ENCODE measurements around the gene C1S.
"Not testable (repeated sequence)": the region's sequence is repeated elsewhere in the genome, so short reads cannot be mapped to it uniquely, and the experiment has no call there.

The C1S gene

GRCh38 chr12:7046383-7047105 lies 14.0 kb upstream of the C1S start:
- Histone ChIP-seq H3K27ac (ENCODE audit: low read length) (no peak overlapping the region), H3K36me3 (ENCODE audit: control insufficient read depth in 2 of 2, insufficient read depth in 2 of 2, low read length in 2 of 2) (no peaks in the 10 kb centered on the region), H3K27me3 (ENCODE audit: control insufficient read depth in 1 of 2, insufficient read depth in 2 of 2, low read length in 2 of 2) (no peaks in the 10 kb centered on the region), H3K4me1 (ENCODE audit: control insufficient read depth, insufficient read depth, low read length) (no peaks in the 10 kb centered on the region), H3K4me3 (ENCODE audit: low read length in 2 of 2) (no peak overlapping the region), H3K9me3 (ENCODE audit: control insufficient read depth in 2 of 2, low read length in 2 of 2) (no peaks in the 10 kb centered on the region), H3K9ac (ENCODE audit: low read length in 2 of 2) (no peak overlapping the region)

- H3K36me3 ChIP-seq (ENCODE audit: control insufficient read depth in 2 of 2, insufficient read depth in 2 of 2, low read length in 2 of 2): no peaks in the 10 kb centered on the region
- no peak overlapping the region for H3K4me3 ChIP-seq (ENCODE audit: low read length in 2 of 2)
Observed at GRCh38 chr12:7047306-7047705, 13.2 kb upstream of the C1S start.

GRCh38 chr12:7049445-7049951 lies 11.0 kb upstream of the C1S start:
- H3K4me3 ChIP-seq (ENCODE audit: low read length in 2 of 2); H3K27ac ChIP-seq (ENCODE audit: low read length); H3K9me3 ChIP-seq (ENCODE audit: control insufficient read depth in 2 of 2, low read length in 2 of 2); H3K4me1 ChIP-seq (ENCODE audit: control insufficient read depth, insufficient read depth, low read length); H3K27me3 ChIP-seq (ENCODE audit: control insufficient read depth in 1 of 2, insufficient read depth in 2 of 2, low read length in 2 of 2); H3K36me3 ChIP-seq (ENCODE audit: control insufficient read depth in 2 of 2, insufficient read depth in 2 of 2, low read length in 2 of 2); H3K9ac ChIP-seq (ENCODE audit: low read length in 2 of 2): not testable (repeated sequence)

More at GRCh38 chr12:7047306-7047705, 13.2 kb upstream of the C1S start:
- Histone ChIP-seq H3K9me3 (ENCODE audit: control insufficient read depth in 2 of 2, low read length in 2 of 2) (no peaks in the 10 kb centered on the region), H3K27me3 (ENCODE audit: control insufficient read depth in 1 of 2, insufficient read depth in 2 of 2, low read length in 2 of 2) (no peaks in the 10 kb centered on the region), H3K9ac (ENCODE audit: low read length in 2 of 2) (no peak overlapping the region), H3K4me1 (ENCODE audit: control insufficient read depth, insufficient read depth, low read length) (no peaks in the 10 kb centered on the region), H3K27ac (ENCODE audit: low read length) (no peak overlapping the region)

GRCh38 chr12:7049973-7050372 lies 10.5 kb upstream of the C1S start:
- not testable (repeated sequence) for H3K27me3 ChIP-seq (ENCODE audit: control insufficient read depth in 1 of 2, insufficient read depth in 2 of 2, low read length in 2 of 2); H3K9ac ChIP-seq (ENCODE audit: low read length in 2 of 2); H3K27ac ChIP-seq (ENCODE audit: low read length); H3K36me3 ChIP-seq (ENCODE audit: control insufficient read depth in 2 of 2, insufficient read depth in 2 of 2, low read length in 2 of 2); H3K4me1 ChIP-seq (ENCODE audit: control insufficient read depth, insufficient read depth, low read length); H3K4me3 ChIP-seq (ENCODE audit: low read length in 2 of 2); H3K9me3 ChIP-seq (ENCODE audit: control insufficient read depth in 2 of 2, low read length in 2 of 2)

- no peak overlapping the region for H3K27ac ChIP-seq (ENCODE audit: low read length)
- H3K27me3 ChIP-seq (ENCODE audit: control insufficient read depth in 1 of 2, insufficient read depth in 2 of 2, low read length in 2 of 2): no peaks in the 10 kb centered on the region
- H3K4me1 ChIP-seq (ENCODE audit: control insufficient read depth, insufficient read depth, low read length): peaks cover under 1% of the 10 kb centered on the region
- no peak overlapping the region for H3K4me3 ChIP-seq (ENCODE audit: low read length in 2 of 2)
- no peaks in the 10 kb centered on the region for H3K9me3 ChIP-seq (ENCODE audit: control insufficient read depth in 2 of 2, low read length in 2 of 2)
- H3K36me3 ChIP-seq (ENCODE audit: control insufficient read depth in 2 of 2, insufficient read depth in 2 of 2, low read length in 2 of 2): no peaks in the 10 kb centered on the region
- H3K9ac ChIP-seq (ENCODE audit: low read length in 2 of 2): no peak overlapping the region
Observed at GRCh38 chr12:7054925-7055324, 5.6 kb upstream of the C1S start.

GRCh38 chr12:7055736-7056135 lies 4.8 kb upstream of the C1S start:
- not testable (repeated sequence) for H3K36me3 ChIP-seq (ENCODE audit: control insufficient read depth in 2 of 2, insufficient read depth in 2 of 2, low read length in 2 of 2); H3K27ac ChIP-seq (ENCODE audit: low read length); H3K27me3 ChIP-seq (ENCODE audit: control insufficient read depth in 1 of 2, insufficient read depth in 2 of 2, low read length in 2 of 2); H3K9me3 ChIP-seq (ENCODE audit: control insufficient read depth in 2 of 2, low read length in 2 of 2); H3K9ac ChIP-seq (ENCODE audit: low read length in 2 of 2); H3K4me3 ChIP-seq (ENCODE audit: low read length in 2 of 2); H3K4me1 ChIP-seq (ENCODE audit: control insufficient read depth, insufficient read depth, low read length)

GRCh38 chr12:7058163-7058845 lies 2.2 kb upstream of the C1S start:
- Histone ChIP-seq H3K9me3 (ENCODE audit: control insufficient read depth in 2 of 2, low read length in 2 of 2) (no peaks in the 10 kb centered on the region), H3K27me3 (ENCODE audit: control insufficient read depth in 1 of 2, insufficient read depth in 2 of 2, low read length in 2 of 2) (no peaks in the 10 kb centered on the region), H3K4me3 (ENCODE audit: low read length in 2 of 2) (no peak overlapping the region), H3K4me1 (ENCODE audit: control insufficient read depth, insufficient read depth, low read length) (peaks cover 18% of the 10 kb centered on the region), H3K36me3 (ENCODE audit: control insufficient read depth in 2 of 2, insufficient read depth in 2 of 2, low read length in 2 of 2) (peaks cover 4 to 9% of the 10 kb centered on the region in 2 donors), H3K27ac (ENCODE audit: low read length) (no peak overlapping the region), H3K9ac (ENCODE audit: low read length in 2 of 2) (no peak overlapping the region)

GRCh38 chr12:7058850-7059395 lies 1.6 kb upstream of the C1S start:
- Histone ChIP-seq H3K9ac (ENCODE audit: low read length in 2 of 2) (no peak overlapping the region), H3K4me1 (ENCODE audit: control insufficient read depth, insufficient read depth, low read length) (peaks cover 18% of the 10 kb centered on the region), H3K27me3 (ENCODE audit: control insufficient read depth in 1 of 2, insufficient read depth in 2 of 2, low read length in 2 of 2) (no peaks in the 10 kb centered on the region), H3K27ac (ENCODE audit: low read length) (no peak overlapping the region), H3K4me3 (ENCODE audit: low read length in 2 of 2) (no peak overlapping the region), H3K36me3 (ENCODE audit: control insufficient read depth in 2 of 2, insufficient read depth in 2 of 2, low read length in 2 of 2) (peaks cover 9 to 15% of the 10 kb centered on the region in 2 donors), H3K9me3 (ENCODE audit: control insufficient read depth in 2 of 2, low read length in 2 of 2) (no peaks in the 10 kb centered on the region)

GRCh38 chr12:7059780-7060179 lies 738 bp upstream of the C1S start:
- H3K4me1 ChIP-seq (ENCODE audit: control insufficient read depth, insufficient read depth, low read length): peaks cover 18% of the 10 kb centered on the region
- peak overlapping the region; percentile 68 to 85 for H3K9ac ChIP-seq (ENCODE audit: low read length in 2 of 2)
- no peaks in the 10 kb centered on the region for H3K9me3 ChIP-seq (ENCODE audit: control insufficient read depth in 2 of 2, low read length in 2 of 2)
- no peaks in the 10 kb centered on the region for H3K27me3 ChIP-seq (ENCODE audit: control insufficient read depth in 1 of 2, insufficient read depth in 2 of 2, low read length in 2 of 2)
- peak overlapping the region; percentile 23 to 81 for H3K4me3 ChIP-seq (ENCODE audit: low read length in 2 of 2)
- peak overlapping the region; percentile 85 for H3K27ac ChIP-seq (ENCODE audit: low read length)
- H3K36me3 ChIP-seq (ENCODE audit: control insufficient read depth in 2 of 2, insufficient read depth in 2 of 2, low read length in 2 of 2): peaks cover 10 to 19% of the 10 kb centered on the region in 2 donors

- Histone ChIP-seq H3K9ac (ENCODE audit: low read length in 2 of 2) (peak overlapping the region; percentile 85 to 89), H3K27me3 (ENCODE audit: control insufficient read depth in 1 of 2, insufficient read depth in 2 of 2, low read length in 2 of 2) (no peaks in the 10 kb centered on the region), H3K4me1 (ENCODE audit: control insufficient read depth, insufficient read depth, low read length) (peaks cover 18% of the 10 kb centered on the region), H3K27ac (ENCODE audit: low read length) (peak overlapping the region; percentile 85), H3K36me3 (ENCODE audit: control insufficient read depth in 2 of 2, insufficient read depth in 2 of 2, low read length in 2 of 2) (peaks cover 21 to 29% of the 10 kb centered on the region in 2 donors), H3K4me3 (ENCODE audit: low read length in 2 of 2) (peak overlapping the region; percentile 81 to 85), H3K9me3 (ENCODE audit: control insufficient read depth in 2 of 2, low read length in 2 of 2) (no peaks in the 10 kb centered on the region)
Observed at GRCh38 chr12:7061138-7061537, 620 bp downstream of the C1S start.

Measured in stomach smooth muscle (tissue), 2 donors.